NOMO-1 (cell line): ENCODE results near the gene RPGRIP1L.

Experiments used
- DNase-seq, 2 experiments: peaks; one replicate each; lab custom pipeline; 2025; ENCODE audit not compliant: unreplicated experiment in 2 of 2; lab: John Stamatoyannopoulos, UW

Gene RPGRIP1L

DNA sequence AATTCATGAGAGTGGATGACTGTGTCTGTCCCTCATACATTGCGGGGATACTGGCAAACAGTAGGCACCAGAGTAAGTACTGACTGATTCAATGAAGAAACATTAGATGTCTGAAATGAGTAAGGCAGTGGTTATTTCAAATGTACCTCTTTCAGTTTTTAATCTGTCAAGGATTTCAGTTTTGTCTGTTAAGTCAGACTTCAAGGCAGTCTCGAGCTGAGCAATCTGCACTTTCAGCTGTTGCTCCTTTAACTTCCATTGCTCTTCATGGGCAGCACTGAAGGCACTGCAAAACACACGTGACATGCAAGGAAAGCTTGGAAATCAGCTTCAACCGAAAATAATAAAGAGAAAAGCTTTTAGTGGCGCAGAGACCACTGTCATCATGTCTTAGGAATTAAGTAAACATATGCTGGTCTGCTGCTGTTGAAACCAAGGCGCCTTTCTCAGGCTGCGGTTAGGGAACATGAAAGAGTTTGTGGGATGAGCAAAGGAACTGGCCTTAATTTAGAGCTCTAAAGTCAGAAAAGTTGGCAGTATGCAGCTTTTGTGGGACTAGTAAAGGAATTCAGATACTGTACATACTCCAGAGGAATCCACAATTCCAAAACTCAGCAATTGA is 38.8 kb downstream of the RPGRIP1L start:
- no peak for DNase-seq

DNA sequence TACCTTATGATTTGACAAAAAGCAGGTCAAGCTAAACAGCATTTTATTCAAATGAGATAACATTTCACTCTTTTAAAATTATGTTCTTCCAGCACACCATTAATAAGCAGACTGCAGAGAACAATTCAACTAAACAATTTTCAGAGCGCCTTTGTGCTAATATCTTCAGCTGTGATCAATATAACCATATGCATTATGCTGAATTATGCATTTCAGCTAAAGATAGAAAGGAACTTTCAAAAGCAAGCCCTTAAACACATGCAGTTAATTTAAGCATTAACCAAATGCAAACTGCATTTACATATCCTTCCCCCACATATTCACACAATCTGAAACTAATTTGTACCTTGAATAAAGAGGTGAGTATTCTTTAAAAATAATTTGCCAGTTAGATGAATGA is 41.6 kb downstream of the RPGRIP1L start:
- no peak for DNase-seq

- no peak for DNase-seq
These were observed 48.7 kb downstream of the RPGRIP1L start for GRCh38 chr16:53654946-53655345.

- no peak for DNase-seq
These were observed 52.3 kb downstream of the RPGRIP1L start for GRCh38 chr16:53651357-53651756.

- DNase-seq, result no peak
These were observed 57.2 kb downstream of the RPGRIP1L start for GRCh38 chr16:53646506-53646905.

GRCh38 chr16:53643474-53643873 is 60.2 kb downstream of the RPGRIP1L start:
- no peak for DNase-seq

- DNase-seq, result no peak
These were observed 61.6 kb downstream of the RPGRIP1L start for GRCh38 chr16:53642094-53642493.

- no peak for DNase-seq
These were observed 66.7 kb downstream of the RPGRIP1L start for GRCh38 chr16:53636978-53637377.

DNA sequence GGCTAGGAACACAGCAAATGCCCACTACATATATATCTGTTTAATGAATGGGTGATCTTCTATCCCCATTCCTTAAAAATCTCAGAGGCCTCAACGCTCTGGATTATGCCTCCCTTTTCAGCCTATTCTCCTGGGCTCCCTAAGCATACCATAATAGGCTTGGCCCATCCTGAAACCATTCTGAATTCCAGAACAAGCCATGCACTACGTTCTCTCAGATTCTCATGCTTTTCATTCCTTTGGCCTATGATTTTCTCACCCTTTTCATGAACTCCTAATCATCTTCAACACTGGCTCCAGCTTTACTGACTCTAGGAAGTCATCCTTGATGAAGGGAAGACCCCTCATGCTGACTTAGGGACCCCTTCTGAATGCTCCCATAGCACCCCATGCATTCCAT is 71.1 kb downstream of the RPGRIP1L start:
- DNase-seq, result no peak

DNA sequence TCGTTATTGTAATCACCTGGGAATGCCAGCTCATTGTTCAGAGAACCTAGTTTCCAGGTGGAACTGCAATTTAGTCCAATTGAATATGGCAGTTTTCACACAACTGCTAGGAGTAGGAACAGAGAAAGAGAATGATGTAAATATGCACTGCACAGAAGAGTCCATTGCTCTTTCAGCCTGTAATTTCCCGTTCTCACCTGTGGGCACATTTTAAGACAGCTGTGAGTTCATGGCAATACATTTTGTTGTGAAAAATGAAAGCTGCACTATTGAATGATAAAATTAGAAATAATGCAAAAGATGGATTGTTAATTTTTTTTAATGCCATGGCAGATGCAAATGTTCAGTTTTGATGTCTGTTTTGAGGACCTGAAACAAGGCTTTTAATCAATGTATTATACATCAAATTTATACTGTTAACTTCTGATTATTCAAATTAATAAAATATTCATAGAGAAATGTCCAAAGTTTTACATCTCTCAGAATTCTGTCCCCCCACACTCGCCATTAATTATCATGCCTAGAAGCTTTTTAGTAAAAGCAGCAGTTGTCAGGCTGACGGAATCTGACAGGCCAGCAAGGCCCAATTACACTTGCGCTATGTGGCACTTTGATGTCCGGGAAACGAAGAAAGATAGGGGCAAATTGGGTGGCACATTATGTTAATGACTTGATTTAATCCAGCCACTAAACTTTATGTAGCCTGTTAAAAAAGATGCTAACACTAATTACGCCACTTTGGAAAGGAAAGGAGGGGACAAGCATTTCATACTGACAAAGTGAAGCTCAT is 72.2 kb downstream of the RPGRIP1L start:
- no peak for DNase-seq

DNA sequence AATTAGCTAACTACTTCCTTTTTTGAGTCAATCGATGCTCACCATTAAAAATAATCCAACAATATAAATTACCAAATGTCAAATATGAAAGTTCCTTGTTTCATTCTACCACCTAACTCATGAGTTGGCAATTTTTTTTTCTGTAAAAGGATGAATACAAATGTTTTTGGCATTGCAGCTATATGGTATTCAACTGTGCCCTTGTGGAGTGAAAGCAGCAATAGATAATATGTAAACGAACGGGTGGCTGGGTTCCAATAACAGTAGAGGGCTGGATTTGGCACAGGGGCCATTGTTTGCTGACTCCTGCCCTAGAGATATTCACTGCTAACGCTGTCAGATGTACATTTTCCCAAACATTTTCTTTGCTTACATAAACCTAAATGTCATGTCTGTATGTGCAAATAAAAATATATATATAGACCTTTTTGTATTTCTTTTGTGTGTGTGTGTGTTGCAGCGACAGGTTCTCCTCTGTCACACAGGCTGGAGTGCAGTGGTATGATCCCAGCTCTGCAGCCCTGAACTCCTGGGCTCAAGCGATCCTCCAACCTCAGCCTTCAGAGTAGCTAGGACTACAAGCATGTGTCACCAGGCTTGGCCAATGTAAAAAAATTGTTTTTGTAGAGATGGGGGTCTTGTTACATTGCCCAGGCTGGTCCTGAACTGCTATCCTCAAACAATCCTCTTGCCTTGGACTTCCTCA is 73.9 kb downstream of the RPGRIP1L start:
- DNase-seq, result peak in 1 of 2 experiments; percentile 20

- DNase-seq, result no peak
These were observed 74.5 kb downstream of the RPGRIP1L start for GRCh38 chr16:53629151-53629550.

DNA sequence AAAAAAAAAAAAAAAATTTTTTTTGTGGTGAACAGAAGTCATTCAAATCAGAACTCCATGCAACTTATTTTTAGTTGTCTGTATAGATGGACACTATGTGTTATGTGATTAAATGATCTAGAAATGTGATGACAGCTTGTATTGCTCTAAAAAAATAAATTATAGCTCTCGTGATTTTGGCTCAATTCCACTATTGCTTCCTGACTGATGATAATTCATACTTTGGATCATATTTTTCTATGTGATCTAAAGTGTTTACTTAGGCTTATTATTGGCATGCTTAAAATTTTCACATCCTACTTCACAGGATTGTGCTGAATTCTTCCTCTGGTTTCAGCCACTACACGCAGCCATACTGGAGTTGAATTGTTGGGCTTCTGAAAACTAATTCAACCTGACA is 76.8 kb downstream of the RPGRIP1L start:
- no peak for DNase-seq

DNA sequence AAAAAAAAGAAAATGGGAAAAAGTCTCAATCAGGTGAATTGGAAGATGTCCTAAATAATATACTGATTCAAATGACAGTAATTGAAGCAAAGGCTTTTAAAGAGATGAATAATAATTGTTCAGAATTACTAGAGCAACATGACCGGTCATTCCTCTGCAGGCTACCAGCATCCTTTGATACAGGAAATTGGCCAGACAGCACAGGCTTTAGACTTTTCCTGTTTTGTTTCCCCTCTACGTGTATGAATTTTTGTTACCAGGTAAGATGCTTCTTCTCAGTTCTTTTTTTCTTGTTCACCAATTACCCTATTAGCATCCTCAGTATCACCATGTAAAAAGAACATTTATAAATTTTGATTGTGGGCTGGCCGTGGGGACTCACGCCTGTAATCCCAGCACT is 77.5 kb downstream of the RPGRIP1L start:
- no peak for DNase-seq

DNA sequence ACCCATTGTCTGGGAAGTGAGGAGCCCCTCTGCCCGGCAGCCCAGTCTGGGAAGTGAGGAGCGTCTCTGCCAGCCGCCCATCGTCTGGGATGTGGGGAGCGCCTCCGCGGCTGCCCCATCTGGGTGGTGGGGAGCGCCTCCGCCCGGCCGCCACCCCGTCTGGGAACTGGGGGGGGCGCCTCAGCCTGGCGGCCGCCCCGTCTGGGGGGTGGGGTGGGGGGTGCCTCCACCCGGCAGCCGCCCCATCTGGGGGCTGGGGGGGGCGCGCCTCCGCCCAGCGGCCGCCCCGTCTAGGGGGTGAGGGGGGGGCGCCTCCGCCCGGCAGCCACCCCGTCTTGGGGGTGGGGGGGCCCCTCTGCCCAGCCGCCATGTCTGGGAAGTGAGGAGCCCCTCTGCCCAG is 78.4 kb downstream of the RPGRIP1L start:
- no peak for DNase-seq

DNA sequence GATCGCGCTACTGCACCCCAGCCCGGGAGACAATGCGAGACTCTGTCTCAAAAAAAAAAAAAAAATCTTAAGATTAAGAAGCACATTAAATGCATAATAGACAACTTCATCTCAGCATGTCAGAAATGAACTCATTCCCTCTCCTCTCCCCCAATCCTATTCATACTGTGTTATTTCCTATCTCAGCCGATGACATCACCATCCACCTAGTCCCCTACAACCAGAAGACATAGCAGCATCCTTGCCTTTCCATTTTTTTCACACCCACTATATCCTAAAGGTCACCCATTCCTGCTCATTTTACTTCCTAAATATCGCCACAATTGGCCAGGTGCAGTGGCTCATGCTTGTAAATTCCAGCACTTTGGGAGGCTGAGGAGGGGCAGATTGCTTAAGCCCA is 81.3 kb downstream of the RPGRIP1L start:
- no peak for DNase-seq

DNA sequence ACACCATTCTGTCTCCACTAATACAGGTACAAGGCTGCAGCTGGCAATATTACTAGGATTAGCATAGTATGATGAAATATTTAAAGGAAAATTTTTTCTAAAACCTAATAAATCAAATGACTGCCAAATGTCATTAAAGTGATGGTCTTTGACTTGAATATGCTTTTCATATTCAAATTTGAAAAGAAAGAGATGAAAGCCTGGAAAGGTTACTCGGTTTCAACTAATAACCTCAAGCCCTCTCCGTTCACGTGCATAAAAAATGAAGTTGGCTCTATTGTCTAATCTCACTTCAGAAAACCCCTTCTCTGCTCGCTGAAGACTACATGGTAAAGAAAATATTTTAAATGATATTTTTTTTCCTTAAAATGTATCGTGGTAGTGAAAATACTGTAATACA is 83.2 kb downstream of the RPGRIP1L start:
- DNase-seq, result no peak

- DNase-seq, result no peak
These were observed 84.4 kb downstream of the RPGRIP1L start for GRCh38 chr16:53619235-53619634.

DNA sequence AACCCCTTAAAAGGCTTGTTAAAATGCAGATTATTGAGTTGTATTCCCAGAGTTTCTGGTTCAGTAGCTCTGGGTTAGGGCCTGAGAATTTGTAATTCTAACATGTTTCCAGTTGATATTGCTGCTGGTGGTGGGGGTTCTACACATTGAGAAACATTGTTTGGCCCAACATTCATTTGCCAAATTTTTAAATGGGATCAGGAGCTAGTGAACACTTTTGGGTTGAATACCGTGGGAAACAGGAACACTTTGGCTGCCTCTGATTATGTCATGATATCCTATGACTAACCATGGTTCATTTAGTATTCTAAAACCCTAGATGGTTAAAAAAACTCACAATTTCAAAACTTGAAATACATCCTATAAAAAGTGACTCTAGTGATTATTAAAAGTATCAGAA is 89.3 kb downstream of the RPGRIP1L start:
- no peak for DNase-seq

- no peak for DNase-seq
These were observed 91.7 kb downstream of the RPGRIP1L start for GRCh38 chr16:53612003-53612402.

DNA sequence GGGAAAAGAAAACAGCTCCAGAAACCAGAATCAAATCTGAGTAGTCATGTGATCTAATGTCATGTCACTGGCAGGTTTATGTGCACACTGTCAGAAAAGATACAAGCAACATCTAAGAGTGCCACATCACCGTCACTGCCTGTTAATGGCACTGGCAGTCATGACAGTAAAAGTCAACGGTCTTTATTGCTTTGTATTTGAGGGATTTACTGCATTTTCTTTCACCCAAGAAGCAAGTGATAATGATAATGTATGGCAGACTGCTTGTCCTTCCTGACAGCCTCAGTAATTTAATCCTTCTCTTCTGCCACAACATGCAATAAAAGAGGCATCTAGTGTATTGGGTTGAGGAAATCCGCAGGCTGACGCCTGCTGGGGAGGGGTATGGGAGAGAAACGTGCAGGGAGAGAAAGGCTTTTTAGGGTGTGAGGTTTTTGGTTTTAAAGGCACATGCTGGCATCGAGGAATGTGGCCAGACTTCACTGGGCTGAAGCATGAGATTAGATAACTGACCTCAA is 92.4 kb downstream of the RPGRIP1L start:
- DNase-seq, result no peak

- DNase-seq, result no peak
These were observed 94.1 kb downstream of the RPGRIP1L start for GRCh38 chr16:53609536-53609935.
